Keratinocyte (primary cell): ENCODE measurements around the gene SULT1B1. TPM values are rescaled to one million over a fixed set of nuclear protein-coding genes. Genes with fewer than 3 reads are reported as not detected.

Experiments
- DNase-seq: peaks from one replicate; pipeline ENCODE4 v3.0.0-alpha.2; 2011; ENCODE audit warnings: low read depth, missing footprints, low spot score
- FAIRE-seq: peaks from 2 replicates; lab custom pipeline; 2011; peaks lifted over from hg19 to GRCh38; lab: Jason Lieb, UNC
- H2AFZ ChIP-seq: 2 replicates; pipeline ENCODE4 v1.6.0; 2012; ENCODE audit warnings: low read length, control low read depth, inconsistent platforms; ENCODE audit not compliant: control insufficient read depth
- H3K27ac ChIP-seq: 2 replicates; pipeline ENCODE4 v1.5.1; 2011; ENCODE audit warnings: low read length; ENCODE audit not compliant: control insufficient read depth, insufficient read depth
- H3K27me3 ChIP-seq: 3 replicates; pipeline ENCODE4 v1.6.0; 2011; ENCODE audit warnings: low read length; ENCODE audit not compliant: control insufficient read depth, insufficient read depth; ENCODE audit errors: extremely low read depth
- H3K36me3 ChIP-seq, 2 experiments: 2 replicates in 1 of 2; 3 replicates in 1 of 2; pipeline ENCODE4 v1.5.1; 2011; ENCODE audit warnings: low read length in 2 of 2, mild to moderate bottlenecking in 1 of 2; ENCODE audit not compliant: control insufficient read depth in 2 of 2, insufficient read depth in 2 of 2; ENCODE audit errors: extremely low read depth in 1 of 2
- H3K4me1 ChIP-seq: 3 replicates; pipeline ENCODE4 v1.5.1; 2011; ENCODE audit warnings: low read length; ENCODE audit not compliant: control insufficient read depth, insufficient read depth; ENCODE audit errors: extremely low read depth
- H3K4me2 ChIP-seq: 3 replicates; pipeline ENCODE4 v1.6.0; 2011; ENCODE audit warnings: low read depth, low read length; ENCODE audit not compliant: control insufficient read depth, insufficient read depth; ENCODE audit errors: extremely low read depth
- H3K4me3 ChIP-seq, 3 experiments: fragments of 200-600 bp in 1 of 3; sonication (generic) in 1 of 3; 2 replicates in 2 of 3; 3 replicates in 1 of 3; pipeline ENCODE4 v1.5.1; 2011 to 2016; ENCODE audit warnings: low read length in 3 of 3, mild to moderate bottlenecking in 3 of 3, control low read depth in 2 of 3, inconsistent platforms in 1 of 3, low read depth in 1 of 3, mixed read lengths in 1 of 3, mixed run types in 1 of 3, moderate library complexity in 1 of 3; ENCODE audit not compliant: control insufficient read depth in 2 of 3, insufficient read depth in 2 of 3; ENCODE audit errors: extremely low read depth in 1 of 3
- H3K79me2 ChIP-seq: 2 replicates; pipeline ENCODE4 v1.6.0; 2012; ENCODE audit warnings: low read length; ENCODE audit not compliant: control insufficient read depth, insufficient read depth
- H3K9ac ChIP-seq: 3 replicates; pipeline ENCODE4 v1.6.0; 2011; ENCODE audit warnings: low read length; ENCODE audit not compliant: control insufficient read depth, insufficient read depth; ENCODE audit errors: extremely low read depth
- H3K9me1 ChIP-seq: 3 replicates; pipeline ENCODE4 v1.6.0; 2011; ENCODE audit warnings: low read length; ENCODE audit not compliant: control insufficient read depth, insufficient read depth; ENCODE audit errors: extremely low read depth
- H3K9me3 ChIP-seq: 2 replicates; pipeline ENCODE4 v1.5.1; 2012; ENCODE audit warnings: low read depth, low read length; ENCODE audit not compliant: control insufficient read depth
- H4K20me1 ChIP-seq: 3 replicates; pipeline ENCODE4 v1.6.0; 2011; ENCODE audit warnings: low read length; ENCODE audit not compliant: control insufficient read depth, insufficient read depth; ENCODE audit errors: extremely low read depth
- EZH2 ChIP-seq: IDR thresholded peaks from one replicate; pipeline ENCODE4 v1.6.1; 2012; ENCODE audit warnings: inconsistent platforms, mild to moderate bottlenecking, low read length, moderate library complexity
- dilution Hi-C: fragments of 300-500 bp; cut with MboI; formaldehyde crosslinking; loops from one replicate; pipeline ENCODE4 v1.7.0; 2020; ENCODE audit warnings: low sequenced_read_pairs; ENCODE audit not compliant: extremely low pct_ligation_motif_present
- polyA plus RNA-seq, 5 experiments: library from polyadenylated mRNA; depleted of rRNA in 3 of 5; stranded (reverse) in 3 of 5; stranded (forward) in 1 of 5; unstranded in 1 of 5; fragments of >200 nt; gene quantifications; 1 replicate in 1 of 5; 2 replicates in 3 of 5; 3 replicates in 1 of 5; pipeline versions ENCODE4 v1.2.1 to v1.2.3, GENCODE V29; 2011 to 2012; ENCODE audit warnings: missing spikeins in 2 of 5, low read depth in 1 of 5, low replicate concordance in 1 of 5
- TF ChIP-seq, protein P1 (sequence below), 3 experiments: IDR thresholded peaks in 1 of 3; conservative IDR thresholded peaks in 1 of 3; optimal IDR thresholded peaks in 1 of 3; 2 replicates in 2 of 3; 3 replicates in 1 of 3; pipeline versions ENCODE3 to v1.5.1; 2011; ENCODE audit warnings: low read length in 3 of 3, mild to moderate bottlenecking in 3 of 3, moderate library complexity in 2 of 3, control low read depth in 1 of 3, inconsistent platforms in 1 of 3; ENCODE audit not compliant: insufficient read depth in 2 of 3; ENCODE audit errors: extremely low read depth in 1 of 3

SULT1B1 gene
- polyA plus RNA-seq, 1 donor (not counting 4 experiments of a cell fraction or from before 2014, with no cell fraction given), result 0.39 TPM

DNA sequence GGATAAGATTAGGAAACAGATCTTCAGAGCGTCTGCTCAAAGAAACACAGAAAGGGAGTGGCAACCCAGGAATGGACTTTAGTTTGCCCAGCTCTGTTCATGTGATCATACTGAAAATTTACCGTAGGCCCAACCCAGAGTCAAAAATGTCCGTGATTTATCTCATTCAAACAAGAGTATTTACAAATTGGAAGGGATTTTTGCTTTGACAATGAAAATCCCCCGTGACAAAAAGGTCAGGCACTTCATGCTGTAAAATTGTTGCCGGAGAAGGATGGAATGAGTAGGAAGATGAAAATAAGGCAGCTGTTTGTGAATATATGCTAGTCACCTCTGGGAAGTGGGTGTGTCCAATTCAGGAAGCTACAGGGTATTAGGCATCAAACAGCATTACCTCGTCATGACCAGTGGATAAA, 1.2 kb downstream of the SULT1B1 start:
- H3K4me3 ChIP-seq, result no peak overlapping the region
- no peaks in the 10 kb centered on the region for H3K9me1 ChIP-seq
- no peak overlapping the region for H3K27ac ChIP-seq
- H3K9me3 ChIP-seq, result no peaks in the 10 kb centered on the region
- H3K4me1 ChIP-seq, result peaks cover 8% of the 10 kb centered on the region
- H4K20me1 ChIP-seq, result no peaks in the 10 kb centered on the region
- no peak overlapping the region for H3K4me2 ChIP-seq
- dilution Hi-C loops, result no loop called here
- DNase-seq (no peak), FAIRE-seq (no peak)
- H3K9ac ChIP-seq, result no peak overlapping the region
- no peaks in the 10 kb centered on the region for H3K27me3 ChIP-seq
- TF ChIP-seq EZH2, result no peak
- TF ChIP-seq, protein P1, sequence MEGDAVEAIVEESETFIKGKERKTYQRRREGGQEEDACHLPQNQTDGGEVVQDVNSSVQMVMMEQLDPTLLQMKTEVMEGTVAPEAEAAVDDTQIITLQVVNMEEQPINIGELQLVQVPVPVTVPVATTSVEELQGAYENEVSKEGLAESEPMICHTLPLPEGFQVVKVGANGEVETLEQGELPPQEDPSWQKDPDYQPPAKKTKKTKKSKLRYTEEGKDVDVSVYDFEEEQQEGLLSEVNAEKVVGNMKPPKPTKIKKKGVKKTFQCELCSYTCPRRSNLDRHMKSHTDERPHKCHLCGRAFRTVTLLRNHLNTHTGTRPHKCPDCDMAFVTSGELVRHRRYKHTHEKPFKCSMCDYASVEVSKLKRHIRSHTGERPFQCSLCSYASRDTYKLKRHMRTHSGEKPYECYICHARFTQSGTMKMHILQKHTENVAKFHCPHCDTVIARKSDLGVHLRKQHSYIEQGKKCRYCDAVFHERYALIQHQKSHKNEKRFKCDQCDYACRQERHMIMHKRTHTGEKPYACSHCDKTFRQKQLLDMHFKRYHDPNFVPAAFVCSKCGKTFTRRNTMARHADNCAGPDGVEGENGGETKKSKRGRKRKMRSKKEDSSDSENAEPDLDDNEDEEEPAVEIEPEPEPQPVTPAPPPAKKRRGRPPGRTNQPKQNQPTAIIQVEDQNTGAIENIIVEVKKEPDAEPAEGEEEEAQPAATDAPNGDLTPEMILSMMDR (optimal IDR thresholded peaks at IDR 0.05 in 1 of 3, IDR thresholded peaks at IDR 0.05 in 1 of 3, conservative IDR thresholded peaks at IDR 0.05 in 1 of 3; ENCODE audit: extremely low read depth in 1 of 3, insufficient read depth in 2 of 3, low read length in 3 of 3), result no peak
- no peaks in the 10 kb centered on the region for H3K79me2 ChIP-seq
- no peak overlapping the region for H2AFZ ChIP-seq
- H3K36me3 ChIP-seq, result no peaks in the 10 kb centered on the region

DNA sequence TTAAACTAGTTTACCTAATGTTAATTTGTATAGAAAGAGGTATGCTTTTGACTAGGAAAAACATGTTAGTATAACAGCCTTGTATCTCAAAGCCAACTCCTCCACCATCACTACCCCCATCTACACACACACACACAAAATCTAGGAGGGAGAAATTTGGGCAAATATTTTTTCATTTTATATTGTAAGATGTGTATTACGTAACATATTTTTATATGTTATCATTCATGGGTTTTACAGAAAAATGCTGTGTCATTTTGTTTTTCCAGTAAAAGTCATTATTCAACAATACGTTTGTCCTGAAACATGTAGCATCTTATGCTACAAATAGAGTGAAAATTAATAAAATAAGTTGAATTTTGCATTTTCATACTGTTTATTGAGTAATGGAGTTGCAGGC, 3.0 kb downstream of the SULT1B1 start:
- no peaks in the 10 kb centered on the region for H4K20me1 ChIP-seq
- FAIRE-seq, result no peak
- H3K79me2 ChIP-seq, result no peaks in the 10 kb centered on the region
- no peak overlapping the region for H3K9ac ChIP-seq
- H3K27ac ChIP-seq, result no peak overlapping the region
- H2AFZ ChIP-seq, result no peak overlapping the region
- H3K9me3 ChIP-seq, result no peaks in the 10 kb centered on the region
- dilution Hi-C loops, result no loop called here
- no peak overlapping the region for H3K4me3 ChIP-seq
- TF ChIP-seq, protein P1 (optimal IDR thresholded peaks at IDR 0.05 in 1 of 3, IDR thresholded peaks at IDR 0.05 in 1 of 3, conservative IDR thresholded peaks at IDR 0.05 in 1 of 3; ENCODE audit: extremely low read depth in 1 of 3, insufficient read depth in 2 of 3, low read length in 3 of 3), result no peak
- no peak for TF ChIP-seq EZH2
- H3K4me2 ChIP-seq, result no peak overlapping the region
- H3K27me3 ChIP-seq, result no peaks in the 10 kb centered on the region
- no peaks in the 10 kb centered on the region for H3K36me3 ChIP-seq
- no peaks in the 10 kb centered on the region for H3K9me1 ChIP-seq
- no peak for DNase-seq
- H3K4me1 ChIP-seq, result peaks cover 8% of the 10 kb centered on the region
